Measurements from ENCODE around the gene SVOPL. TPM values are rescaled to one million over a fixed set of nuclear protein-coding genes. Genes with fewer than 3 reads are reported as not detected.
"Not testable (repeated sequence)": the region's sequence is repeated elsewhere in the genome, so short reads cannot be mapped to it uniquely, and the experiment has no call there.

Gene SVOPL, protein sequence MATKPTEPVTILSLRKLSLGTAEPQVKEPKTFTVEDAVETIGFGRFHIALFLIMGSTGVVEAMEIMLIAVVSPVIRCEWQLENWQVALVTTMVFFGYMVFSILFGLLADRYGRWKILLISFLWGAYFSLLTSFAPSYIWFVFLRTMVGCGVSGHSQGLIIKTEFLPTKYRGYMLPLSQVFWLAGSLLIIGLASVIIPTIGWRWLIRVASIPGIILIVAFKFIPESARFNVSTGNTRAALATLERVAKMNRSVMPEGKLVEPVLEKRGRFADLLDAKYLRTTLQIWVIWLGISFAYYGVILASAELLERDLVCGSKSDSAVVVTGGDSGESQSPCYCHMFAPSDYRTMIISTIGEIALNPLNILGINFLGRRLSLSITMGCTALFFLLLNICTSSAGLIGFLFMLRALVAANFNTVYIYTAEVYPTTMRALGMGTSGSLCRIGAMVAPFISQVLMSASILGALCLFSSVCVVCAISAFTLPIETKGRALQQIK
- not detected for total RNA-seq

DNA sequence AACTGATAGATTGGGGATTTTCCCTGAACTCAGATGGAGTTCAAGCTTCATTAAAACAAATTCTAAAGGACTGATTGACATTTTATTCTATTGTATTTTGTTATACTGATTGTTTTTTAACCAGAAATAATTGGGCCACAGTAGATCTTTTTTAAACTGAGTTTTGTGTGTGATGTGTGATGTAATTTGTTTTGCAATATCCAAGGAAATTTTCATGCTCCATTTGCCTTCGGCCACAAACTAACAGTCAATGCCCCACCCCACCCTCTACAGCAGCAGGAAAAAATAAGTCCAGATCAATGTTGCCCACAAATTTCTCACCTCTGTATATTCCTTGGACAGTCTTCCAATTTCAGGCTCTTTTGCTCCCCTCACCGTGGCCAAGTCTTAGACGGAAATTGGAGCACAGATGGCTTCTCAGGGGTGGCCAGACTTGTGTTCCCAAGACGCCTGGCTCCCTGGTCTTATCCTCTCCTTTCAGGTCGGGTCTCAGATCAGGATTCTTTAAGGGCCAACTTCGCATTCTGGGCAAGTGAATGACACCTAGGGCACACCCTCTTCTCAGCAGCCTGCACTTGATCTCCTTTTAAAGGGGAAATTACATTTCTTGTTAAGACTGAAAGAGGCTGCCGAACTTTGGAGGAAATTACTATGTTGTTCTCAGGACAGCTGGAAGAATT, at the start of gene SVOPL:
TSS of gene SVOPL (minus strand) at position 506 of the 680 bp plus-strand sequence. CDS start 22,317 bp downstream, outside the sequence.
- DNase-seq = no peak

- DNase-seq = no peak
Observed at GRCh38 chr7:138750473-138750872, 49.3 kb upstream of the SVOPL start.

DNA sequence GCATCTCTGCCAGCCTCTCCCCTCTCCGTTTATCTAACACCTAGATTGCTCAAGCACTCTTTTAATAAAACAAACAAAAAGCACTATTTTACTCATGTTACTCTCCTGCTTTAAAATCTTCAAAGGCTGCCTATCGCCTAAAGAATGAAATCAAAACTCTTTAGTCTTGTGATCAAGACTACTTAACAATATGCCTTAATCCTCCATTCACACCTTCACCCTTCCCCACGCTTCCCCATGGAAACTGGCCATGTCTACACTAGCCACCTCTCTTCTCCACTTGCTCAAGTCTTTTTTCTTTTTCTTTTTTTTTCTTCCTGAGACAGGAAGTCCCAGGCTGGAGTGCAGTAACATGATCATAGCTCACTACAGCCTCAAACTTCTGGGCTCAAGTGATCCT, 48.8 kb upstream of the SVOPL start:
- no peak for DNase-seq

DNA sequence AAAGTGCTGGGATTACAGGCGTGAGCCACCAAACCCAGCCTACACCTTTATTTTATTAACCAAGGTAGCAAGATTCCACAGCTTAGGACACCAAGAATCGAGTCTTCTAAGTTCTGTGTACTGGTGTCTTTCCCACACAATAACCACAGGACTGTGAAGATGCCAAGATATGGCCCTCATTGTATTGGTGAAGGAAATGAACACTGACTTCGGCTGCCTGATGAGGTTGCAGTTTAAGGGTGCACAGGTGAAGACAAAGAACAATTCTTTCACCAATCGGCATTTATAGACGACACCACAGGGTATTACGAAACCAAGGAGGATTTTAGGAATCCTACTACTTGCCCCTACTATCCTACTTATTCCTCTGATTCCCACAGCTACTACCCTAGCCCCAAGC, 47.5 kb upstream of the SVOPL start:
- DNase-seq = no peak

- no peak for DNase-seq
Observed at GRCh38 chr7:138746073-138746472, 44.9 kb upstream of the SVOPL start.

GRCh38 chr7:138745189-138745588, 44.0 kb upstream of the SVOPL start:
- DNase-seq = no peak

DNA sequence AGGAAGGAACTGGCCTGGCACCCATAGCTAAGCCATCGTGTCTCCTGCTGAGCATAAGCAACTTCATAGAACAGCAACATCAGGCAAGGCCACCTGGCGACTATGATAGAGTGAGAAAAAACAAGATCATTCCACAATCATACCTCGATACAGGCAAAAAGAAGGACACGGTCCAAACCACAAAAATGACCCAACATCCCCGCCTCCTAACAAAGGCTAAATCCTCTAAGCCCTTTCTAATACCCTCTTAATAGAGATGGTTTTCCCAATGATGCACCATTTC, 40.2 kb upstream of the SVOPL start:
- DNase-seq = no peak

- no peak for DNase-seq
Observed at GRCh38 chr7:138739859-138740258, 38.7 kb upstream of the SVOPL start.

DNA sequence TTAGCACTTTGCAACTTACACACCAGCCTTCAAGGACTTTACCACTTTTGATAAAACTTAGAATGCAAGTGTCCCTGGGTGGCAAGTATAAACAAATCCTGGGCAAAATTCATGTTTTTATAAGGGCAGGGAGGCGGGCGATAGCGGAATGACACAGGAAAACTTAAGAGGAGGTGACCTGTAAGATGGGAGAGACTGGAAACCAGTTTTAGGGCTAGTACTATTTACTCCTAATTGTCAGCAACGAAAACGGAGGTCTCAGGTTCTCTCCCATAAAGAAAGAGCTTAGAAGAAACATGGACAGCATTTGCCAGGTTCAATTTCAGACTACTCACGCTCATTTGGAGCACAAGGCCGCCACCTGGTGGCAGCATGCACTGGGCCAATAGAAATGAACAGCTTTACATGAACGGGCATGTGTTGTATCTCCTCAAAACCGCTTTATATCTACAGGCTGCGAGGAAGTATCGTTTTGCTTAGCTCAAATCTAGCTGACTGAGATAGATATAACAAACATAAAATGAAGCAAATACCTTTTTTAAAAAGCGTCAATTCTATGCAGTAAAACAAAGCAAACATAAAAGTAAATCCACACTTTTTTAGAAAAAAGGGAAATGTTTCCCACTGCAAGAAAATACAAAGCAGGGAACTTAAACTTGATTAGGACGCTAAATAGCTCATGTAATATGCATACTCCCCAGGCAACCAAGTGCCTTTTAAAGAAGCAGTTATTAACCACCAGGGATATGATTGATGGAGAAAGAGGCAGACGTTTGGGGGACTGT, 37.6 kb upstream of the SVOPL start:
- DNase-seq = peak; percentile 75

DNA sequence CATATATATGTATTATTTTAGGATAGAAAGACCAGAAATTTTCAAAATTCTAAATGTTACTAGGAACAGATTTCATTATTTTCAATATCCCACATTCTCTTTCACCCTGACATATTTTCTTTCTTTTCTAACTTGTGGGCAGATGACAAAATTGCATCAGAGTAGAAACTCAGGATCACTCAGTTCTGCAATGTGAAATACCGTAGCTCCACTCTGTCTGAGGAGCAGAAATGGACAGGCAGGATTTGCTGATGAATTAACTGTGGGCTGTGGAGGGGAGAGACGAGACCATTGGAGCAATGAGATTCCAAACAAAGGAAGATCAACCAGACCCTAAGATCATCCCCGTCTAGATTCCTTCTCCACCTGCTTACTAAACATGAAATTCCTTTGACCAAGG, 37.0 kb upstream of the SVOPL start:
- no peak for DNase-seq

- no peak for DNase-seq
Observed at GRCh38 chr7:138735399-138735798, 34.2 kb upstream of the SVOPL start.

DNA sequence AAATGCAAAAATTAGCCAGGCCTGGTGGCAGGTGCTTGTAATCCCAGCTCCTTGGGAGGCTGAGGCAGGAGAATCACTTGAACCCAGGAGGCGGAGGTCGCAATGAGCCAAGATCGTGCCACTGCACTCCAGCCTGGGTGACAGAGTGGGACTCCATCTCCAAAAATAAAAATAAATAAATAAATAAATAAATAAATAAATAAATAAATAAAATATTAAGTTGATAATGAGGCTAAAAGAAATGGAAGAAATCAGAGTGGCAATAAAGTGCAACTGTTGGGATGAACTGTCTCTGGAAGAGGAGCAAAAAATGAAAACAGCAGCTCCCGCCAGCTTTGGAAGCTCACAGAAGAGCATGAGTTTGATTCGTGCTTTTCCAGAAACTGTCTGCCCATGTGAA, 30.6 kb upstream of the SVOPL start:
- not testable (repeated sequence) for DNase-seq

DNA sequence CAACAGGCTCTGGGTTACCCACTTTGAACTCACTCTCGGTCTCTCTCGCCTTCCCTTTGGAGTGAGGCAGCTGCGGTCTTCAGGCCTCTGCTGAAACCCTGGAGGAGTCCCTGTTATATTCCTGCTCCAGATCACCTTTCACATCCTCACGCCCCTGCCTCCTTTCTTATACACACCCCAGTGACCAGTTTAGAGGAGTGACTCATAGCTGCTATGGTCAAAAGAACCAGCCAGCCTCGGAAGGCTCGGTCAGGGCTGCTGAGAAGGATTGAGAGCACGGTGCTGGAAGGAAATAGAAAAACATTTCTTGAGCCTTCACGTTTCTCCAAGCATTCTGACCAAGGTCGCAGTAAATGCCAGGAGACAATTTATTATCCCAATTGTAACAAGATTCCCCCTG, 28.3 kb upstream of the SVOPL start:
- DNase-seq = no peak

GRCh38 chr7:138727336-138728099, 26.4 kb upstream of the SVOPL start:
- DNase-seq = no peak

DNA sequence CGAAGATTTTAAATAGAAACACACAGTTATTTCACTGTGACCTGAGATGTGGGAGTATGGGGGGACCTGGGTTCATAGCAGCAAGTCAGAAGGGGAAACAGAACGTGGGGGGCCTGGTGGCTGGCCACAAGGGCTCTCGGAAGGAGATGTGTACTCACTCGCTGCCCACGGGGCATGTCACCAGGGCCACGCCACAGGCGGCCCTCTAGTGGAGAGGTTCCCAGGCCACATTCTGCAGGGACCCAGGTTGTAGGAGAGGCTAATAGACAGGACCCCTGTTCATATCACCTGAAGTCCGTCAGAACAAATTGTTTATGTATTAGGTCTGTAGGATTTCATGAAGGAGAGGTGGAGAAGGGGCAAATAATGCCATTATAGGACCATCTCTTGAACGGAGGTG, 25.1 kb upstream of the SVOPL start:
- DNase-seq = no peak

DNA sequence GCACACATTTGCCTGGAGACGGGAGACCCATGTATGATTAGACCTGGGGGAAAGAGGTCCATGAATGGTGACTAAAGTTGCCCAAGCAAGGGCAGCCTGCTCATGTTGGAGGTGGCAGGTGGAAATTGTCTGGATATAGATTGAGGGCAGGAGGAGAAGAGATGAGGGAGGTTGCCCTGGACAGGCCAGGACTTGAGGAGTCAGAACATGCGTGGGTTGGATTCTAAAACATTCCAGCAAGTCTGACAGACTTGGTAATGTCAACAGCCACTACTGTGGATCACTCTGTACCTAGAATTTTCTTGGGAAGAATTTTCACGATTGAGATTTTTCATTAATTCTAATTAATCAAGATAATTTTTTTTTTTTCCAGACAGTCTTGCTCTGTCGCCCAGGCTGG, 19.1 kb upstream of the SVOPL start:
- DNase-seq = no peak

DNA sequence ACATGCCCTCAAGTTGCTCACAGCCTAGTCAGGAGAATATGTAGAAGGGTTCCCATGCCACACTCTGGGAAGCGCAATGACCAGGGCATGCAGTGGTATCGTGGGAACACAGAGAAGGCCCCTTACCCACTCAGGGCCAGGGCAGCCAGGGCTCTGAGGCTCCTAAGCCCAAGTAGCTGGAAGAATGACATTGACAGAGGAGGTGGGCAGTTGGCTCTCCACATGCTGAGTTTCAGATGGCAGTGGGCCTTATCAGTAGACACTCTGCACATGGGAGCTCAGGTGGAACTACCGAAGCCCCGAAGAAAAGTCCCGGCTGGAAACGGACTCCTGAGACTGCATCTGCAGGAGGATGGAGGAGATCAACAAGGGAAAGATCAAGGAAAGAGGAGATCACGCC, 15.7 kb upstream of the SVOPL start:
- DNase-seq = no peak

DNA sequence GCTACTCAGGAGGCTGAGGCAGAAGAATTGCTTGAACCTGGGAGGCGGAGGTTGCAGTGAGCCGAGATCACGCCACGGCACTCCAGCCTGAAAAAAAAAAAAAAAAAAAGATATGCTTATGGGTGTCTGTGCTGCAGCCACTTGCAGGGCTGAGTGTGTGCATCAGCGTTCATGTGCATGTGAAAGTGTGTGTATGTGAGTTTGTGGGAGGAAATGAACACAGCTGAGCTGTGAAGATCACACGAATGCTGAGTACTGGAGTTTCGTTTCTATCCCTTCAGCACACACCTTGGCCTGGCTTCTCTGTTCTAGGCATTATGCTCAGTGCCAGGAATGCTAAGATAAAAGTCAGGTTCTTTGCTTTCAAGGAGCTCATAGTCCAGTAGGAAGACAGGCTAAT, 12.0 kb upstream of the SVOPL start:
- DNase-seq = no peak

DNA sequence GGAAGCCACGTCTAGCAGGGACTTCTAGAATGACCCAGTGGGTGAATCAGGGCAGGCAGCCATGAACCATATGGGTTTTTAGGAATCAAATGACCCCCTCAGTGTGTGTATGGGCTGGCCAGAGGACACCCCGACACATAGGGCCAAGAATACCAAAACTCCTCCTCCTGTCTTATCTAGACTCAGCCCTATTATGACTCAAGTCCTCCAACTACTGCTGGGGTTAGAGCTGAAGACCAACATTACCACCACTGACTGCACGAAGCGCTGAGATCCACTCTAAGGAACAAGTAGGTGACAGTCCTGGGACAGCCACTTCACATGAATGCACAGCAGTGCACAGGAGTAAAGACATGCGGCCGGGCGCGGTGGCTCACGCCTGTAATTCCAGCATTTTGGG, 11.5 kb upstream of the SVOPL start:
- no peak for DNase-seq

- DNase-seq = no peak
Observed at GRCh38 chr7:138710536-138711385, 9.6 kb upstream of the SVOPL start.

DNA sequence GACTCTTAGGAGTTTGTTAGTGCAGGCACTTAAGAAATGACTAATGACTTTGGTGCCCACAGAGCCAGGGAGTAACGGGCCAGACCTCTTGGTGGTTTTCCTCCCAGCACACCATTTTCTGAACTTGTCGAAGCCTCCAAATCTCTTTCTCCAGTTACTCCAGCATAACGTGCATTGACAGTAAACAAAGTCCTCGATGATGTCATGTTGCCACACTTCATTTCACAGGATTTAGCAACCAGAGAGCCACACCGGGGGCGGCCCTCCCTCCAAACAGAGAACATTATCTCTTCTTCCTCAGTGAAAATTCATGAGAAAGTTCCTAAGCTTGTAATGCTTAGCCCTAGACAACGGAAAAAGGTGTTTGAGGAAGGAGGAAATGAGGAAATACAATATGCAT, 4.0 kb upstream of the SVOPL start:
- DNase-seq = no peak

DNA sequence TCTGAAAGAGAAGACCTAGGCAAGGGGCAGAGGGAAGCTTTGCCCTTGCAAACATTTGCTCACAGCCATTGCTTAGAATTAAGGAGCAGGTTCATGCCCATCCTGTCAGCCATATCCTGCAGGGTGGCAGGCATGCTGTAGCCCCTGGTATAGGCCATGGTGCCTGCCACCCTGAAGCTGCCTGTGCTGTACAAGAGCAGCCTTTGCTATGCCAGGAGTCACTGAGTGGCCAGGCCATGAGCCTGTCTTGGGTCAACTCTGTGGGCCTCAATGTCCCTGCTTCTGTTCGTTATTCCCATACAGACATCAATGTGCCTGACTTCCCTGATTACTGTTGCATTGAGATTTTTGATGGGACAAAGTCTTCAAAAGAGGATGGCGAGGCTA, 368 bp upstream of the SVOPL start:
- DNase-seq = no peak

Measured in effector CD4-positive, alpha-beta T cell (primary cell).